GM23338 (cell line): ENCODE data around the gene CDH18.

Experiments
- CTCF ChIP-seq, 2 experiments: fragments of 200-600 bp in 1 of 2; sonication (generic) in 1 of 2; conservative IDR thresholded peaks; 2 replicates each; pipeline versions ENCODE4 v1.5.1 to v1.6.1; 2016 to 2017; ENCODE audit warnings: antibody characterized with exemption in 2 of 2, low read depth in 2 of 2, mild to moderate bottlenecking in 2 of 2, moderate library complexity in 1 of 2
- EZH2 ChIP-seq: fragments of 200-600 bp; sonication (generic); IDR thresholded peaks from one replicate; pipeline ENCODE4 v1.8.0; 2017; ENCODE audit warnings: antibody characterized with exemption, mild to moderate bottlenecking, low read depth; ENCODE audit not compliant: unreplicated experiment
- EZH2phosphoT487 ChIP-seq: fragments of 200-600 bp; sonication (generic); IDR thresholded peaks from one replicate; pipeline ENCODE4 v1.8.1; 2018; ENCODE audit warnings: antibody characterized with exemption; ENCODE audit not compliant: unreplicated experiment
- POLR2AphosphoS5 ChIP-seq: IDR thresholded peaks from 2 replicates; pipeline ENCODE4 v1.6.1; 2016; ENCODE audit warnings: antibody characterized with exemption, low read depth
- REST ChIP-seq: IDR thresholded peaks from one replicate; pipeline ENCODE4 v1.6.1; 2018; ENCODE audit warnings: antibody characterized with exemption; ENCODE audit not compliant: unreplicated experiment

GRCh38 chr5:19655627-19656026 is 332.4 kb downstream of the CDH18 start:
- TF ChIP-seq CTCF (conservative IDR thresholded peaks at IDR 0.05; ENCODE audit: low read depth in 2 of 2) (no peak), EZH2 (no peak), EZH2phosphoT487 (no peak), REST (no peak), POLR2AphosphoS5 (no peak)
